NCI-H187 treated with DMSO at 0.1 percent for 48 hours (cell line): ENCODE measurements around the gene HOXA3.

ENCODE experiments used
- DNase-seq: peaks from one replicate; lab custom pipeline; 2025; lab: John Stamatoyannopoulos, UW

HOXA3 gene

GRCh38 chr7:27128776-27129728 lies 23.3 kb downstream of the HOXA3 start:
- no peak for DNase-seq

GRCh38 chr7:27128034-27128433 lies 24.3 kb downstream of the HOXA3 start:
- DNase-seq, result no peak

DNA sequence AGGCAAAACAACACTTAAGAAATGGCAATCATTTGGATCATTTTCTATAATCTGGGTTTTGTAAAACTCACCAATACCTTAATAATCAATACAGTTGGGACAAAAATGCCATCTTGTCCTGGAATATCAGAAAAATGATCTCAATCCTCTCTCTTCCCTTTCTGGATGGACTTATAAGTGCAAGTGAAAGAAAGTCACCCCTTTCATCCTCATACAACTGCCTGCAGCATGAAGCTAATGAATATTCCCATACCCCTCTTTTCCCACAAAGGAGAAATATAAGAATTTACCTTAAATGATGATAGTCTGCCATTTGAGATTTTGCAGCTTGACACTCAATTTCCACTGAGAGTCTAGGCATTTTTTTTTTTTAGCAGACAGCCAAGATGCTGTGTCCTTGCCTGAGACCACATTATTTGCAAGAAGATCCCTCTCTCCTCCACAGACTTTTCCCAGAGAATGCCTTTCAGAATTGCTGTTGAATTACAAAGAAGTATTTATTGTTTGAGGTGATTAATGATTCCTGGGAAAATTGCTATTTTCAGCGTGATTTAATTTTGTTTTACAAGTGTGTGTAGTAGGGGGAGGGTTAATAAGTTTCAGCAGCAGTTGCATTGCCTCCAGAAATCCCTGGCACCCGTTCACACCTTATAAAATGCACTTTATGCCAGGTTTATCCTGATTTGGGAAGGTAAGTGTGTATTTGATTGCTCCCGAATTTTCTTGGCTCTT lies 25.6 kb downstream of the HOXA3 start:
- DNase-seq, result no peak

DNA sequence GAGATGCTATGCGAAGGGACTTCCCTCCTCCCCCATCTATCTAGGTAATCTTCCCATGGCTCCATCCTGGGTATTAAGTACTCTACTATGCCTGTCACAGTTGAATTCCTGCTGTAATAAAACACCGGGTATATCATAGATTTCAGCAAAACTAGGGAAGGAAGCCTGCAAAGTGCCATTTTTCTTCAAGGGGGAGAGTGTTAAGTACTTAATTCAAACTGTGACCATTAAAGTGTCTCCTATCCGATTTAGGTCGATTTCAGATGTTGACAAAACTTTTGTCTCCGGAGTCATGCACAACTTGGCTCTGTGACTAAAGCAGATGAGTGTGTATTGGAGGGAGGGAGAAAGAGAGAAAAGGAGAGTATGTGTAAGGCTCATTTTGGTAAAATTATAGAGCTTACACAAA lies 26.4 kb downstream of the HOXA3 start:
- DNase-seq, result no peak

DNA sequence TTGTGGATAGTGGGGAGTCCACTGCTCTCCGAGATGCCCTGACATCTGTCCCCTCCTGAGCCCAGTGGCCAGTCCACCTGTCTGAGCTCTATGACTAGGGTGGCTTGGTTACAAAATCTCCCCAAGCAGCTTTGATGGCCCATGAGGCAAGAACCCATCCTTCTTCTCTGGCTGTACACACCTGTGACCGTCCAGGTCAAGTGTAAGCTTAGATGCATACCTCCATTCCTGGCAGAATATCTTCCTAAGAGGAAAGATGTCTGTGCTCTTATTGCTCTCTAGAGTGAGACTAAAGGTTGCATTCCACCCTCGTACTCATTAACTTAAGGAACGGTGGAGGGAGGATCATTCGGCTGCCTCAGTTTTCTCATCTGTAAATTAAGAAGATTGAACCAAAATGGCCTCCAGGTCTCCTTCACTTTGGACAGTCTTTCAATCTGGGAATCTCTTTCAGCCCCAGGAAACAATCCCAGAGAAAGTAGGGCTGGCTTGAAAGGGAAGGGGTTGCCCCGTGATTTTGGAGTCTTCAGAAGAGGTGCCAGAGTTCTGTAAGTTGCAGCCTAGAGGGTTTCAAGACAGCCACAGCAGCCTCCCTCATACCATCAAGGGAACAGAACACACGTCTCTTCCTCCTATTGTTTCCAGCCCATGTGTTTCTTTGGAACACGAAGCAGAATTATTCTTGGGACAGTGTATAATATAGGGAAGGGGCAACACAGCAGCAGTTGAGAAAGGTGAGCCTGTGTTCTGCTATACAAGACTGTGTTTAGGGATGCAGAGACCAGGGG lies 27.3 kb downstream of the HOXA3 start:
- no peak for DNase-seq

DNA sequence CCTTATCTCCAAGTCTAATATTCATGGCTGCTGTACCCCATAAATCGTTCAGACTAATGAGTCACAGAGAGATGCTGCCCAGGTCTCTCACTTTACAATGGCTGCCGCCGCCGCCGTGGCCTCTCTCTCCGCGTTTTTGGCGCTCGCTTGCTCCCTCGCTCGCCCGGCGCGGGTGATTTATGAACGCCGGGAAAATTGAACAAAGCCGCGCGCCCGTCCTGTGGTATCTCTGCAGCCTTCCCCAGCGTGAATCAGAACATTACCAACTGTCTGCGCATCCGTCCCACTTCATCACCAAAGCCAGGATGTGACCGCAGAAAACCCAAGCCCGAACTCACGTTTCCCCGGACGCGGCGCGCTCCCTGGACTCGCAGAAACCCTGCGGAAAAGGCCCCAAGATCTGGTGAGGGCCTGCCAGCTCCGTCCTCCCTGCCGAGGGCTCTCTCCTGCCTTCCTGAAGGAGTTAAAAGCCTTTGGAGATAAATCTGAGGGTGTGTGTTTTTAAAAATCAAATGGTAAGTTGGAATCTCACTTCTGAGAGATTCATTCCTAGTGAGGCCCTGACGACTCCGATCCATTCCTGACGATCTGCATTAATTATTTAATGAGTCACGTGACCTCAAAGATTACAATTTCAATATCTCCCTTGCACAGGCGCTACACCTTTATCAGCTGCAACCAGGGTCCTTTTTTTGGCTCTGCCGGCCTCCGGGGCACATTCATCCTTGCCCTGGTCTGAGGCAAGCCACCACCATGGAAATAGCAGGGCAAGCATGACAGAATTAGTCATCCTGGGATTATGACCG lies 28.1 kb downstream of the HOXA3 start:
- no peak for DNase-seq

- DNase-seq, result no peak
Measured at GRCh38 chr7:27123477-27124053, 28.8 kb downstream of the HOXA3 start.

GRCh38 chr7:27123007-27123476 lies 29.3 kb downstream of the HOXA3 start:
- no peak for DNase-seq

- DNase-seq, result no peak
Measured at GRCh38 chr7:27122077-27122910, 30.1 kb downstream of the HOXA3 start.

DNA sequence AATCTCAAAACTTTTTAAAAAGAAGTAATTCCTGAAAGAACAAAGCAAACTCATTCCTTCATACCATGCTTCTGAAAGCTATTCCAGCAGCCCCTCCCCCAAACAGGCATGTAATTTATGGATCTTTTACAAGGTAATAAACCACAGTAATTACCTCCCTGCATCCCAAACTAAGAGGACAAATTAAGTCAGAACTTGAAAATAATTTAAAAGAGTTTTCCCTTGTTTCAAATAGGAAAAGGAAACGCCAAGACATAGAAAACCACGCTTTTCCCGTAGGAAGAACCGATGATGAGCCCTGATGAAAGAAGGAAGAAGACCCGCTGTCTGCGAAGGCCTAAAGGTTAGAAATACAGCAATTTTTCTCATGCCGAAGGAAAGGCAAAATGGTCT lies 30.7 kb downstream of the HOXA3 start:
- no peak for DNase-seq

GRCh38 chr7:27119412-27119911 lies 32.9 kb downstream of the HOXA3 start:
- DNase-seq, result no peak

DNA sequence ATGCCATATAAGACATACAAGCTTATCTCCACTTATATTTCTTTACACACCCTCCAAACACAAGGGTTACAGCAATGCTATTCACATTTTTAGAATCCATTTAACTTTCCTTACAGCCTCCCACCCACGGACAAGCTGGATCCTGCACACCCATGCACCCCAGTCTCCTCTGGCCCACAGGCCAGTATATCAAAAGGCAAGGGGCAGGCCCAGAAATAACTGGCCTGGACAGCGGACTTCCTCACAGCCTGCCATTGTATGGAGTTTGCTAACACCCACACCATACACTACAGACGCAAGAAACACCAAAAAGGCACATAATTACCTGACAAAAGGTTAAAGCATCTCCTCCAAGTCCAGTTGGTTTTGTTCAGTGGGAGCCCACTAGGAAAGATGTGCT lies 33.8 kb downstream of the HOXA3 start:
- DNase-seq, result no peak

DNA sequence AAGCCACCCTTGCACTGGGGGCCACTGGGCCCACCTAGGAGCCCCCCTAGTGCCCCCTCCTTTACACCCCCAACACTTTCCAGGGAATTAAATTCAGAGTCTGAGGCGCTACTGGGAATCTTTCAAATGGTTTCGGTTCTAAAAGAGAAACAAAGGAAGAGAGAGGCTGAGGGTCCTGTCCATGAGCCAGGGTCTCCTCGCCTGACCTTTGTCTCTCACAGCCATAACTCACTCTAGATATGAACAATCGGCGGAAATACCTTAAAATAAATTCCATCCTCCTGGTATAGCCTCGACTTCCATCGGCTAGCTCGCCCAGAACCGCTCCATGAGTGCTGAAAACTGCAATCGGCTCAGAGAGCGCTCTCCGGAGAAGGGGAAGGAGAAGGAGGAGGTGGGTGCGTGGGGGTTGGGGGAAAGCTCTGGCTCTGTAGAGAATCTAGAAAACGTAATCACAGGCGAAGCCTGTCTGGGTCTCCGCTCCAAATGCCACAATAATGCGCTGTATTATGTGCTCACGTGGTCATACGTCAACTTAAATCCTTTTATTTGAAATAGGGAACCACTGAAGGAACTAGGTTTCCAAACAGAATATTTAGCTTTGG lies 34.4 kb downstream of the HOXA3 start:
- no peak for DNase-seq

DNA sequence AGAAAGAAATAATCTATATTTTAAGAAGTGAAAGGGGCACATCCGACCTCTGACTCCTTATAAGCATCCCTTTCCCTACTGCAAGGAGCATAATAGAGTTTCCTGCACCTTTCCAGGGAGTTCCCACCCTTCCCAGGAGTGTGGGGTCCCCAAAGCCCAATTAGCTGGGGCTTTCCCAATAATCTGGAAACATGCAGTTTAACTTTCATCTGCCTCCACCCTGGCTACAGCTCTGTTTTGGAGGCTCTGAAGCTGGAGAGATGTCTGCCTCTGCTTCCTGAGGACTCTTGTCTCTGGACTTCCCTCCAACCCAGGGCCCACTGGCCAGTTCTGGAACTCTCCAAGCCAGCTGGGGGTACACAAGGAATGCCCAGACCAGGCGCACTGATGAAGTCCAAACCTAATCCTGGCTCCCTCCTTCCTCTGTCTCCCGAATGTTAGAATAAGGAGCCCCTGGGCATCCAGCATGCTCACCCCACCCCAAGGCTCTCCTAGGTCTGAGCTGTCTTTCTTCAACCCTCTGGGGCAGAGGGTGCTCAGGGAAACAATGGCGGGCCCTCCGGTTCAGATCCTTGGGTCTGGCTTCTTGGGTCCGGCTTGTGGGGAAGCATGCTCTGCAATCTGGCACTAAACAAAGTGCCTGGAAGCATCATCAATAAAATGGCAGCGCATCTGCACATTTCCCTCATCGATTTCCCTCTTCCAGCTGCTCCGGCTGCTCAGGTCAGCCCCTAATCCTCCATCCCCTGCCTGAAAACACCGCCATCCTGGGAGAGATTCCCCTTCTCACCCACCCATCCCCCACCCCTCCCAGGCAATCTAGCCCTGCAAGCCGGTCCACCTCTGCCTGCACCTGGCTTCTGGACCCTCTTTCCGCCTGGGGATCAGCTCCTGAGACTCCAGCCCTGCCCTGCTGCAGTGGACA lies 35.2 kb downstream of the HOXA3 start:
- no peak for DNase-seq

DNA sequence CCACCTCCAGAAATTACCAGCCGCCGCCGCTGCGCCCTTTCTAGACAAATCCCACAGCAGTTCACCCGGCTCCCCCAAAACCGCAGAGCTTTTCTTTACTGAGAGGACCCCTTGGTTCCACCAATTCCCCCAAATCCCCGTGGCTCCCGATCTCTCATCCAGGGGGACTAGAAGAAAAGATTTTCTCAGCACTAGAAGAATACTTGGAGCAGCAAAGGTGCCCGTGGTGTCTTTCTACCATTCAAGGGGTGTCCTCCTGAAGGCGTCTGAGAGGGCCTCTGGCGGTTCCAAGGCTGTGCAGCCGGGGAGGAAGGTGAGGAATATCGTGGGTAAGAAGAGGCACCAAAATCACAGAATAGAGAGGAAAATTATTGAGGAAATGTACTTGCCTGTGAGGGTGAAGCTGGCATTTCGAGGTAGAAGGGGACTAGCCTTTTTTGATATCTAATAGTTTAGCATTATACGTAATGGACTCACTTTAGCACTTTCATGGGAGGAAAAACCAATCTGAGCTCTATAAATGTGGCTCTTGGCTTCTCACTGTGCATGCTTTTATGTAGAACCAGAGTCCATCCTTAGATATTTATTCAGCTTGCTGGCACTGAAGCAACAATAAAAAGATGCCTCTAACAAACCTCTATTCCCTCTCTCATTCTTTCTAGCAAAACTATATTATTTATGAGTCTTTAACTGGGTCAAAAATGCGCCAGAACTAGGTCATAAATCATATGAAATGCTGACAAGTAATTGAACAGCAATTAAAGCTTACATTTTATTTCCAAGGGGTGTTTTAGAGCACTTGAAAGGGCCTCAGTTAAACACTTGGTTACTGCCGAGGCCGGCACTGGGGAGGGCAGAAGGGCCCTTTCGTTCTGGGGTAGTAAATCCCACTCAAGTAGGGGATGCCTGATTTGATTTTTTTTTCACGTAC lies 36.1 kb downstream of the HOXA3 start:
- DNase-seq, result no peak

- no peak for DNase-seq
Measured at GRCh38 chr7:27115221-27116026, 37.0 kb downstream of the HOXA3 start.

GRCh38 chr7:27114881-27115220 lies 37.5 kb downstream of the HOXA3 start:
- no peak for DNase-seq
